K562 (cell line): ENCODE measurements around the gene LY6G5B. TPM values are rescaled to one million over a fixed set of nuclear protein-coding genes. Genes with fewer than 3 reads are reported as not detected.

Source experiments
- ATAC-seq: fragments of 200-7000 bp; cut with Tn5 transposase; 3 replicates; pipeline ENCODE4 v1.9.1; 2020; ENCODE audit warnings: moderate library complexity
- BruUV-seq: library from RNA; stranded (reverse); fragments of 400-500 nt; replicated peaks from 2 replicates; lab custom pipeline; 2021; lab: Mats Ljungman, UMichigan
- CTCF ChIA-PET: fragments of 300-600 bp; formaldehyde crosslinking; extraction: SDS; loops from one replicate; lab custom pipeline; 2021; ENCODE audit warnings: low intra/inter-chr PET ratio; lab: Yijun Ruan, JAX
- POLR2A ChIA-PET: fragments of 300-600, 350-650 bp; sonication (Branson Sonifier 250); formaldehyde crosslinking; extraction: SDS; loops from one replicate; lab custom pipeline; 2021; ENCODE audit warnings: antibody characterized with exemption, inconsistent platforms; lab: Yijun Ruan, JAX
- DNase-seq, 4 experiments: peaks; one replicate each; pipeline versions ENCODE4 v3.0.0 to v3.0.0-alpha.2; 2011 to 2018; ENCODE audit warnings: low spot score in 3 of 4, mixed read lengths in 3 of 4; ENCODE audit errors: extremely low read depth in 1 of 4
- FAIRE-seq: peaks from 2 replicates; lab custom pipeline; 2011; peaks lifted over from hg19 to GRCh38; lab: Jason Lieb, UNC
- H2AFZ ChIP-seq: 2 replicates; pipeline ENCODE4 v1.6.0; 2011; ENCODE audit warnings: low read depth, low read length, control low read depth, inconsistent platforms
- H3K27ac ChIP-seq: fragments of 200-600 bp; 3 replicates; pipeline ENCODE4 v1.8.0; 2011; ENCODE audit warnings: low read depth, mild to moderate bottlenecking, control low read depth, inconsistent platforms, low read length, moderate library complexity, mixed read lengths; ENCODE audit errors: extremely low read depth
- H3K27me3 ChIP-seq, 2 experiments: fragments of 300-600 bp in 1 of 2; 2 replicates in 1 of 2; 3 replicates in 1 of 2; pipeline versions ENCODE4 v1.6.0 to v1.8.0; 2011; ENCODE audit warnings: inconsistent platforms in 2 of 2, low read length in 2 of 2, mild to moderate bottlenecking in 1 of 2, mixed read lengths in 1 of 2, moderate library complexity in 1 of 2; ENCODE audit not compliant: control insufficient read depth in 2 of 2, insufficient read depth in 2 of 2
- H3K36me3 ChIP-seq: fragments of 300-600 bp; 3 replicates; pipeline ENCODE4 v1.8.0; 2011; ENCODE audit warnings: mild to moderate bottlenecking, low read length, inconsistent platforms; ENCODE audit not compliant: control insufficient read depth, insufficient read depth
- H3K4me1 ChIP-seq, 2 experiments: fragments of 200-600 bp in 1 of 2; replicated peaks in 1 of 2; 2 replicates in 1 of 2; 3 replicates in 1 of 2; pipeline versions ENCODE4 v1.5.1 to v1.8.0; 2011; ENCODE audit warnings: inconsistent platforms in 2 of 2, low read length in 2 of 2, mild to moderate bottlenecking in 1 of 2, mixed read lengths in 1 of 2, moderate library complexity in 1 of 2; ENCODE audit not compliant: control insufficient read depth in 2 of 2, insufficient read depth in 2 of 2
- H3K4me2 ChIP-seq: 2 replicates; pipeline ENCODE4 v1.6.1; 2011; ENCODE audit warnings: low read length, control low read depth, inconsistent platforms, mixed read lengths; ENCODE audit not compliant: insufficient read depth
- H3K4me3 ChIP-seq: fragments of 200-600 bp; sonication (generic), shearing (Covaris generic); 2 replicates; pipeline ENCODE4 v1.5.1; 2016; ENCODE audit warnings: control low read depth, inconsistent platforms
- H3K79me2 ChIP-seq: fragments of 200-600 bp; 3 replicates; pipeline ENCODE4 v1.8.0; 2011; ENCODE audit warnings: low read length, inconsistent platforms; ENCODE audit not compliant: control insufficient read depth, insufficient read depth
- H3K9ac ChIP-seq, 2 experiments: 2 replicates each; pipeline versions ENCODE4 v1.6.0 to v1.6.1; 2011; ENCODE audit warnings: low read depth in 2 of 2, low read length in 2 of 2, control low read depth in 1 of 2, inconsistent platforms in 1 of 2, mild to moderate bottlenecking in 1 of 2, mixed read lengths in 1 of 2; ENCODE audit not compliant: insufficient read depth in 1 of 2
- H3K9me1 ChIP-seq: one replicate; pipeline ENCODE4 v1.6.0; 2011; ENCODE audit warnings: inconsistent platforms, mild to moderate bottlenecking, low read length, moderate library complexity; ENCODE audit not compliant: control insufficient read depth, insufficient read depth
- H3K9me3 ChIP-seq: replicated peaks from 2 replicates; pipeline ENCODE4 v1.5.1; 2011; ENCODE audit warnings: low read depth, low read length, inconsistent platforms; ENCODE audit not compliant: control insufficient read depth, insufficient read depth
- H4K20me1 ChIP-seq: replicated peaks from 2 replicates; pipeline ENCODE4 v1.6.1; 2011; ENCODE audit warnings: low read length, inconsistent platforms, mixed read lengths; ENCODE audit not compliant: control insufficient read depth, insufficient read depth
- AFF1 ChIP-seq, 2 experiments: fragments of 450-650 bp; IDR thresholded peaks; 2 replicates each; pipeline ENCODE4 v1.6.1; 2018; ENCODE audit warnings: mild to moderate bottlenecking in 2 of 2, low read depth in 1 of 2; ENCODE audit not compliant: partially characterized antibody in 2 of 2
- CREB1 ChIP-seq, 2 experiments: sonication (generic) in 1 of 2; formaldehyde crosslinking in 1 of 2; IDR thresholded peaks; 2 replicates each; pipeline versions ENCODE4 v1.6.1 to v1.8.0; 2012 to 2022; ENCODE audit warnings: inconsistent platforms in 1 of 2, mild to moderate bottlenecking in 1 of 2, missing genetic modification reagents in 1 of 2, moderate library complexity in 1 of 2
- EGR1 ChIP-seq: fragments of 450-650 bp; conservative IDR thresholded peaks from 2 replicates; pipeline ENCODE4 v1.6.1; 2017; ENCODE audit warnings: mild to moderate bottlenecking
- ETS1 ChIP-seq: conservative IDR thresholded peaks from 2 replicates; pipeline ENCODE4 v1.6.1; 2011; ENCODE audit warnings: low read depth, mild to moderate bottlenecking, low read length; ENCODE audit not compliant: control insufficient read depth
- HDGF ChIP-seq: fragments of 450-650 bp; IDR thresholded peaks from 2 replicates; pipeline ENCODE4 v1.6.1; 2016
- LEF1 ChIP-seq: fragments of 450-650 bp; IDR thresholded peaks from 2 replicates; pipeline ENCODE4 v1.6.1; 2016; ENCODE audit warnings: mild to moderate bottlenecking
- SMARCE1 ChIP-seq: fragments of 450-650 bp; IDR thresholded peaks from 2 replicates; pipeline ENCODE4 v1.7.1; 2016; ENCODE audit warnings: mild to moderate bottlenecking
- SRSF7 ChIP-seq: fragments of 200-400 bp; formaldehyde crosslinking; optimal IDR thresholded peaks from 2 replicates; pipeline ENCODE3; 2017; ENCODE audit warnings: mild to moderate bottlenecking, low read depth, low read length
- TFAP4 ChIP-seq: sonication (generic); formaldehyde crosslinking; IDR thresholded peaks from 2 replicates; pipeline ENCODE4 v1.8.0; 2022; ENCODE audit warnings: missing genetic modification reagents, mild to moderate bottlenecking, moderate library complexity, borderline replicate concordance
- WGBS: fragments of 100-300 bp; shearing (Covaris generic); methylation state at CpG from one replicate; pipeline ENCODE4 v1.1.6; 2016; ENCODE audit warnings: low coverage, mixed read lengths; ENCODE audit not compliant: insufficient coverage; ENCODE audit errors: missing lambda C conversion rate; 5-methylcytosine and 5-hydroxymethylcytosine counted together
- in situ Hi-C: fragments of 300-500 bp; cut with MboI; formaldehyde crosslinking; loops from 4 replicates; pipeline ENCODE4 v1.15.0; 2018; ENCODE audit warnings: inconsistent platforms, mixed read lengths
- intact Hi-C: fragments of 100-400 bp; cut with micrococcal nuclease; formaldehyde crosslinking; loops from 2 replicates; pipeline ENCODE4 v1.14.2; 2022
- polyA plus RNA-seq, 8 experiments: library from polyadenylated mRNA; depleted of rRNA in 4 of 8; stranded (reverse) in 5 of 8; unstranded in 3 of 8; fragments of >200 nt; fragmentation: Nextera tagmentation in 2 of 8; fragmentation: Illumina TruSeq in 1 of 8; extraction: Ambion mirVana in 2 of 8; extraction: Trizol in 1 of 8; gene quantifications; 2 replicates each; pipeline versions ENCODE4 v1.2.1 to v1.2.3, GENCODE V29; 2011 to 2014; ENCODE audit warnings: inconsistent platforms in 1 of 8, missing spikeins in 1 of 8
- total RNA-seq, 7 experiments: library from RNA; depleted of rRNA in 6 of 7; stranded (reverse); fragments of >200 nt in 6 of 7; fragmentation: Illumina TruSeq in 2 of 7; extraction: Trizol in 2 of 7; gene quantifications; 2 replicates each; pipeline versions ENCODE4 v1.2.1 to v1.2.3, GENCODE V29; 2011 to 2021; ENCODE audit warnings: low replicate concordance in 1 of 7

LY6G5B gene
- total and polyA plus RNA-seq, 9 of the 15 experiments (the other 6 are each of a cell fraction or from before 2014, with no cell fraction given): 6.0 to 27.0 (median 7.5) TPM

- intact Hi-C loops: no loop called here
- DNase-seq (no peak), FAIRE-seq (no peak), ATAC-seq (peak; percentile 8; the same call in 2 of the 3 replicates)
- H3K27me3 ChIP-seq: no peaks in the 10 kb centered on the region
- CTCF ChIA-PET: no interaction called here
- H3K27ac ChIP-seq: no peak overlapping the region
- no peaks in the 10 kb centered on the region for H4K20me1 ChIP-seq
- no peaks in the 10 kb centered on the region for H3K36me3 ChIP-seq
- H3K9me3 ChIP-seq: no peaks in the 10 kb centered on the region
- peak overlapping the region; percentile 49 for H2AFZ ChIP-seq
- TF ChIP-seq CREB1 (IDR thresholded peaks at IDR 0.05) (no peak), CREB1 (CRISPR knock-in tag; IDR thresholded peaks at IDR 0.05) (no peak), SRSF7 (no peak), SMARCE1 (0 out of 2 replicates have a peak, but pooled peaks have one; percentile 34), ETS1 (0 out of 2 replicates have a peak, but pooled peaks have one; percentile 46), LEF1 (peak; percentile 28; the same call in 1 of the 2 replicates), HDGF (no peak), AFF1 (IDR thresholded peaks at IDR 0.05; ENCODE audit: low read depth in 1 of 2, partially characterized antibody in 2 of 2) (peak in 1 of 2 experiments; percentile 25), TFAP4 (CRISPR knock-in tag) (peak; percentile 8; the same call in 1 of the 2 replicates), EGR1 (peak; percentile 43)
- H3K4me1 ChIP-seq: peaks cover 31 to 46% of the 10 kb centered on the region in 2 experiments
- POLR2A ChIA-PET: interaction anchor here (0.6 to 12.4 kb wide), 13 partner anchors 11 to 1132 kb away, joined by 3 to 223 read pairs (median 5); partner anchors contain the start of genes ABHD16A, BAG6, DDAH2 and HSPA1B
- no peak overlapping the region for H3K4me3 ChIP-seq
- BruUV-seq: no TSS peak
- WGBS: 32% methylated on average over 5 of the region's 5 CpGs
- in situ Hi-C loops: no loop called here
- H3K9me1 ChIP-seq: no peaks in the 10 kb centered on the region
- no peaks in the 10 kb centered on the region for H3K79me2 ChIP-seq
- H3K4me2 ChIP-seq: no peak overlapping the region
- H3K9ac ChIP-seq: peak overlapping the region in 1 of 2 experiments; percentile 81; a peak in 2 of 4 replicates
These were observed 44.4 kb downstream of the LY6G5B start for GRCh38 chr6:31713991-31714684.
